ENCODE results near the gene GPR32. TPM values are rescaled to one million over a fixed set of nuclear protein-coding genes. Genes with fewer than 3 reads are reported as not detected.

GPR32 gene
- total RNA-seq, 2 experiments from 2014 or later = not detected

DNA sequence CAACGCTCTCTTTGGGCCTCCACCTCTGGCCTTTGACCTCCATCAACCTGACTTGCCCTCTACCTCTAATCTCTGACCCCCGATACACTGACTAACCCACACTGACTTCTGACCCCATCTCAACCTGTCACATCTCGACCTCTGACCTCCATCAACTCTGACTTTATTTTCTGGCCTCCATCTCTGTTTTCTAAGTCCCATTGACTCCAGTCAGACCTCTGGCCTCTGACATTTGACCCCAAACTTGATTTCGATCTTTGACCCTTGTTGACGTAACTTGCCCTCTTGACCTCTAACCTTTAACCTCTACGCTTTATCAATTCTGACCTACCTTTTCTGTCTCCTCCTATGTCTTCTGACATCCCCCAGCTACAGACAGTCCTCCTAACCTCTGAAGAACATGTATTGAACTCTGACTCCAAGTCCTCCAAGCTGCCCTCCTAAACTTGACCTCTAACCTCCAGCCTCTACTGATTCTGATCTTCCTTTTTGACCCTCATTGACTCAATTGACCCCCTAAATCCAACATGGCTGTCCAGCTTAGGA is 20.7 kb downstream of the GPR32 start:
- POLR2A ChIA-PET = interaction anchor here (5.0 kb wide), 1 partner anchor 13 kb away, joined by 29 read pairs; no protein-coding TSS in a partner anchor
- peaks cover 4% of the 10 kb centered on the region for H3K4me1 Mint-ChIP-seq (ENCODE audit: low read depth)
- H3K9me3 Mint-ChIP-seq (ENCODE audit: insufficient read depth) = no peaks in the 10 kb centered on the region
- no peak overlapping the region for H3K27ac Mint-ChIP-seq
- peaks cover 5% of the 10 kb centered on the region for H3K36me3 Mint-ChIP-seq (ENCODE audit: low read depth)
- no peaks in the 10 kb centered on the region for H3K27me3 Mint-ChIP-seq (ENCODE audit: low read depth)
- DNase-seq (no peak), ATAC-seq (no peak)
- CTCF ChIA-PET = no interaction called here
- no peak overlapping the region for H3K4me3 Mint-ChIP-seq

DNA sequence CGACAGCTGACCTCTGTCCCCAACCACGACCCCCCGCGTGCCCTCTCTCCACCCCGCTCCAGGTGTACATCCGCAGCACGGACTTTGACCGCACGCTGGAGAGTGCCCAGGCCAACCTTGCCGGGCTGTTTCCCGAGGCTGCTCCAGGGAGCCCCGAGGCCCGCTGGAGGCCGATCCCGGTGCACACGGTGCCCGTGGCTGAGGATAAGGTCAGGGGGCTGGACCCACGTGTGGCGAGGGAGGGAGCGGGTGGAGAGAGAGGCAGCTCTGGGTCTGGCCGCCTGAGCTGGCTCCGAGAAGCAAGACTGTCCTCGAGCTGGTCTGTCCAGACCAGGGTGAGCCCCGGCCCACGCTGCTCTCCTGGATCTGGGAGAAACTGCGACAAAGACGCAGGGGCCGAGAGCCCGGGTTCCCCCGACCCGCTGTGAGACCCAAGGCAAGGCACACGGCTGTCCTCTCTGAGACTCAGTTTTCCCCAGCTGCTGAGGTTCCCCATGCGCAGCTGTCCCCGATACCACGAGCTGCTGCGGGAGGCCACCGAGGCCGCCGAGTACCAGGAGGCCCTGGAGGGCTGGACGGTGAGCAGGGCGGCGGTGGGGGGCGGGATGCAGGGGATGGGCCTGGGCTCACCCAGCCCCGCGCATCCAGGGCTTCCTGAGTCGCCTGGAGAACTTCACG is 21.5 kb downstream of the GPR32 start:
- no peaks in the 10 kb centered on the region for H3K27me3 Mint-ChIP-seq (ENCODE audit: low read depth)
- no peak for DNase-seq
- no peaks in the 10 kb centered on the region for H3K9me3 Mint-ChIP-seq (ENCODE audit: insufficient read depth)
- no peak overlapping the region for H3K4me3 Mint-ChIP-seq
- H3K27ac Mint-ChIP-seq = no peak overlapping the region
- POLR2A ChIA-PET = interaction anchor here (5.0 kb wide), 1 partner anchor 13 kb away, joined by 29 read pairs; no protein-coding TSS in a partner anchor
- CTCF ChIA-PET = no interaction called here
- H3K36me3 Mint-ChIP-seq (ENCODE audit: low read depth) = peaks cover 5% of the 10 kb centered on the region
- no peak for ATAC-seq
- peaks cover 4% of the 10 kb centered on the region for H3K4me1 Mint-ChIP-seq (ENCODE audit: low read depth)

DNA sequence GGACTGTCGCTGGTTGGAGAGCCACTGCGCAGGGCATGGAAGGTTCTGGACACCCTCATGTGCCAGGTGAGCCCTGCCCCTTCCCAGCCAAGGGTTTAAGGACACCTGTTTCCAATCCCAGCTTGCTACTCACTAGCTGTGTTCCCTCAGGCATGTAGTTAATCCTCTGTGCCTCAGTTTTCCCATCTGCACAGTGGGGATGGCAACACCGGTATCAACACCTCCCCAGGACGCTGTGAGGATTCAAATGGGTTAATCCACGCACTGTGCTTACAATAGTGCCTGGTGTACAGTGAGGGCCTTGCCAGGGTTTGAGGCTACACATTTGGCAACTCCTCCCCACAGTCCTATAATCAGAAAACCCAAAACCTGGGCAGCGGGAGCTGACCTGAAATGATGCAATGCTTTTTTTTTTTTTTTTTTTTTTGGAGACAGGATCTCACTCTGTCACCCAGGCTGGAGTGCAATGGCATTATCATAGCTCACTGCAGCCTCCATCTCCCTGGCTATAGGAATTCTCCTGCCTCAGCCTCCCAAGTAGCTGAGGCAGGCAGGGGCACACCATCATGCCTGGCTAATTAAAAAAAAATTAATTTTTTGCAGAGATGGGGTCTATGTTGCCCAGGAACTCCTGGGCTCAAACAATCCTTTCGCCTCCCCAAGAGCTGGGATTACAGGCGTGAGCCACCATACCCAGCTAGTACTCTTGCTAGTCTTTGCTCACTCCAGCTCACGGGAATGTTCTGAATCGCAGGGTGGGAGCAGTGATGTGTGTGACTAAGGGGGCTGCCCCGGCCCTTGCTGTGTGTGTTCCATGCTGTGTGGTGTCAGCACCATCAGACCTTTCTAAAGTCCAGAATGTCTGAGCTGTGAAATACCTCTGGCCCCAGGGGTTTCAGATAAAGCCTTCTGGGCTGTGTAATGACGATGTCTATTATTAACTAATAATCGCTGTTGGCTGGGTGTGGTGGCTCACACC is 22.3 kb downstream of the GPR32 start:
- CTCF ChIA-PET = interaction anchor here (0.6 to 1.1 kb wide), 4 partner anchors 15 to 255 kb away, joined by 3 to 4 read pairs (median 3); no protein-coding TSS in a partner anchor
- Mint-ChIP-seq H3K36me3 (ENCODE audit: low read depth) (peaks cover 8% of the 10 kb centered on the region), H3K9me3 (ENCODE audit: insufficient read depth) (no peaks in the 10 kb centered on the region)

DNA sequence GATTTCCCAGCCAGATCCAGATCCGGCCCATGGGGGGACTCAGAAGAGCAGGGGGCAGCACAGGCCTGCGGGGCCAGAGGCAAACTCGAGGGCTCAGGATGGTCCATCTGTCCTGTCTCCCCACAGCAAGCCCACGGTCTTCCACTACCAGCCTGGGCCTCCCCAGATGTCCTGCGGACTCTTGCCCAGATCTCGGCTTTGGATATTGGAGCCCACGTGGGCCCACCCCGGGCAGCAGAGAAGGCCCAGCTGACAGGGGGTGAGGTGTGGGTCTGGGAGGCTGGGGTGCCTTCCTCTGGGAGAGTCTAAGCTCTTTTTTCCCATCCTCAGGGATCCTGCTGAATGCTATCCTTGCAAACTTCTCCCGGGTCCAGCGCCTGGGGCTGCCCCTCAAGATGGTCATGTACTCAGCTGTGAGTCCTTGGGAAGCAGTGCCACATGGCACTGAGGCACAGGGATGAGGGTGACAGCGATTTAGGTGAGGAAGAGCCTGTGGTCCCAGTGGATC is 23.3 kb downstream of the GPR32 start:
- CTCF ChIA-PET = interaction anchor here (0.9 to 1.1 kb wide), 2 partner anchors 69 to 256 kb away, joined by 3 to 4 read pairs; no protein-coding TSS in a partner anchor
- H3K27me3 Mint-ChIP-seq (ENCODE audit: low read depth) = no peaks in the 10 kb centered on the region
- POLR2A ChIA-PET = interaction anchor here (0.6 to 5.0 kb wide), 3 partner anchors 9 to 249 kb away, joined by 3 to 29 read pairs (median 3); no protein-coding TSS in a partner anchor
- H3K27ac Mint-ChIP-seq = no peak overlapping the region
- H3K9me3 Mint-ChIP-seq (ENCODE audit: insufficient read depth) = no peaks in the 10 kb centered on the region
- H3K4me3 Mint-ChIP-seq = no peak overlapping the region
- ATAC-seq (no peak), DNase-seq (no peak)
- H3K4me1 Mint-ChIP-seq (ENCODE audit: low read depth) = peaks cover 4% of the 10 kb centered on the region
- H3K36me3 Mint-ChIP-seq (ENCODE audit: low read depth) = peaks cover 12% of the 10 kb centered on the region

More for the DNA sequence above, 22.3 kb downstream of the GPR32 start:
- Mint-ChIP-seq H3K27ac (no peak overlapping the region), H3K4me1 (ENCODE audit: low read depth) (peaks cover 4% of the 10 kb centered on the region), H3K27me3 (ENCODE audit: low read depth) (no peaks in the 10 kb centered on the region), H3K4me3 (no peak overlapping the region)
- no peak for DNase-seq
- POLR2A ChIA-PET = interaction anchor here (5.0 kb wide), 1 partner anchor 12 kb away, joined by 29 read pairs; no protein-coding TSS in a partner anchor
- no peak for ATAC-seq

DNA sequence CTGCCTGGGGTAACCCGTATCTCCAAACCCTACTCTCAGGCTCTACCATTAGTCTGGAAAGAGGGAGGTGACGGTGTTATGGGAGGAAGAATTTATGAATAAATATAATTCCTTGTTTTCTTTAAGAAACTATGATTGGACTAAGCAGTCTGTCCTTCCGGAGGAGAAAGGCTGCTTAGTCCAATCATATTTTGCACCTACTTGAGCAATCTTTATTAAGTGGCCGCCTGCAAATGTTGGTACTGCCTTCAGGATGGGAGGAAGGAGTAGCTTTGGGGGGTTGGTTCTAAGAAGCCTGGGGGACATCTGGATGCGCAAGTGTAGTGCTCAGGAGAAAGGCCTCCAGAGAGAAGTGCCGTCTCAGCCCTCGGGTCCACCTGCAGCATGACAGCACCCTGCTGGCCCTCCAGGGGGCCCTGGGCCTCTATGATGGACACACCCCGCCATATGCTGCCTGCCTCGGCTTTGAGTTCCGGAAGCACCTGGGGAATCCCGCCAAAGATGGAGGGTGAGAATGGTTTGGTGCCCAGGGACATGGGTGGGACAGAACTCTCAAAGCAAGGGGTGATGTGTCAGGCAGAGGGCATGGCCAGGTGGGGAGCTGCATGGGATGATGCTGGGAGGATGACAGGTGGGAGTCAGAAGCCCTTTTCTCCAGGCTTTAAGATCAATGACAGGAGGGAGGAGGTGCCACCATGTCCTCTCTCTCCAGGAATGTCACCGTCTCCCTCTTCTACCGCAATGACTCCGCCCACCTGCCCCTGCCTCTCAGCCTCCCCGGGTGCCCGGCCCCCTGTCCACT is 24.0 kb downstream of the GPR32 start:
- peak; percentile 24 for ATAC-seq
- Mint-ChIP-seq H3K36me3 (ENCODE audit: low read depth) (peaks cover 12% of the 10 kb centered on the region), H3K27me3 (ENCODE audit: low read depth) (no peaks in the 10 kb centered on the region), H3K4me3 (no peak overlapping the region), H3K4me1 (ENCODE audit: low read depth) (peaks cover 4% of the 10 kb centered on the region), H3K27ac (no peak overlapping the region), H3K9me3 (ENCODE audit: insufficient read depth) (no peaks in the 10 kb centered on the region)
- ChIA-PET CTCF (interaction anchor here (0.7 kb wide), 1 partner anchor 128 kb away, joined by 3 read pairs; no protein-coding TSS in a partner anchor), POLR2A (interaction anchor here (0.6 to 5.0 kb wide), 3 partner anchors 8 to 250 kb away, joined by 3 to 29 read pairs (median 3); no protein-coding TSS in a partner anchor)
- DNase-seq = no peak

DNA sequence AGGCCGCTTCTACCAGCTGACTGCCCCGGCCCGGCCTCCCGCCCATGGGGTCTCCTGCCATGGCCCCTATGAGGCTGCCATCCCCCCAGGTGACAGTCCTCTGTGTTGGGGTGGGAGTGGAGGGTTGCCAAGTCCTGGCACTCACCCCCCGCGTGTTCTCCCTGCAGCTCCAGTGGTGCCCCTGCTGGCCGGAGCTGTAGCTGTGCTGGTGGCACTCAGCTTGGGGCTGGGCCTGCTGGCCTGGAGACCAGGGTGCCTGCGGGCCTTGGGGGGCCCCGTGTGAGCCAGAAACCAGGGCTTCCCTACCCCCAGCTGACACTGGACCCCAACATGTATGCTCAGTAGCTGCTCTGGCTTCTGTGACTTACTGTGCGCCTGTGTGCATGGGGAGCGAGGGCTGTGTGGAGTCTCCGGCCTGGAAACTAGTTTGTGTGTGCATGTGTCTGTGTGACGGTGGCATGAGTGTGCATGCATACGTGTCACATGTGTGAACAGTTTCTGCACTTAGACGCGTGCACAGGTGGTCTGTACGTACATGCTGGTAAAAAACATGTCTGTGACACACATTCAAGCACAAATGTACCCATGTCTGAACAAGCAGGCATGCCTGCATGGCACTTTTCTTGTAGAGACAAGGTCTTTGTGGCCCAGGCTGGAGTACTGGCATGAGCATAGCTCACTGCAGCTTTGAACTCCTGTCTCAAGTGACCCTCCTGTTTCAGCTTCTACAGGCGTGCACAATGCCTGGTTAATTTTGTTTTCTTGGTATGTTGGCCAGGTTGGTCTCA is 24.8 kb downstream of the GPR32 start:
- ATAC-seq (peak; percentile 20), DNase-seq (no peak)
- no peaks in the 10 kb centered on the region for H3K9me3 Mint-ChIP-seq (ENCODE audit: insufficient read depth)
- POLR2A ChIA-PET = interaction anchor here (0.7 to 5.0 kb wide), 2 partner anchors 9 to 373 kb away, joined by 3 to 29 read pairs; no protein-coding TSS in a partner anchor
- CTCF ChIA-PET = interaction anchor here (0.7 to 1.0 kb wide), 2 partner anchors 127 kb away, joined by 3 read pairs; no protein-coding TSS in a partner anchor
- H3K4me1 Mint-ChIP-seq (ENCODE audit: low read depth) = peaks cover 6% of the 10 kb centered on the region
- H3K27me3 Mint-ChIP-seq (ENCODE audit: low read depth) = no peaks in the 10 kb centered on the region
- H3K4me3 Mint-ChIP-seq = no peak overlapping the region
- peaks cover 14% of the 10 kb centered on the region for H3K36me3 Mint-ChIP-seq (ENCODE audit: low read depth)
- no peak overlapping the region for H3K27ac Mint-ChIP-seq

DNA sequence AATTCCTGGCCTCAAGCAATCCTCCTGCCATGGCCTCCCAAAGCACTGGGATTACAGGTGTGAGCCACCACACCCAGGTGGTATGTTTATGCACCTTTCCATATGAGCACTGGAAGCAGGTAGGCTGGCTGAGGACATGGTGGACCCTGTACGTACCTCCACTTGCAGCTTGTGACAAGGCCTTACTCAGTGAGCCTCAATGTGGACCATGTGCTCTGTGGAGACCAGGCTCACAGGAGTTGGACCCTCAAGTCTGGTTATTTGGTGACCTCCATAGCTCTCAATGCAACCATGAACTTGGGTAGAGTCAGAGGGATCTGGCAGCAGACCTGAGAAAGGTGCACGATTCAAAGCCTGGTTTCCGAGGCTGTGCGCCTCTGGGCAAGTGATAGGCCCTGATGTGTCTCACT is 25.4 kb downstream of the GPR32 start:
- H3K36me3 Mint-ChIP-seq (ENCODE audit: low read depth) = peaks cover 17% of the 10 kb centered on the region
- H3K27ac Mint-ChIP-seq = no peak overlapping the region
- peaks cover 9% of the 10 kb centered on the region for H3K4me1 Mint-ChIP-seq (ENCODE audit: low read depth)
- no peak overlapping the region for H3K4me3 Mint-ChIP-seq
- CTCF ChIA-PET = interaction anchor here (0.6 to 1.0 kb wide), 2 partner anchors 12 to 126 kb away, joined by 3 to 4 read pairs; no protein-coding TSS in a partner anchor
- no peaks in the 10 kb centered on the region for H3K27me3 Mint-ChIP-seq (ENCODE audit: low read depth)
- H3K9me3 Mint-ChIP-seq (ENCODE audit: insufficient read depth) = no peaks in the 10 kb centered on the region
- DNase-seq (no peak), ATAC-seq (no peak)
- POLR2A ChIA-PET = interaction anchor here (0.7 to 5.0 kb wide), 2 partner anchors 9 to 373 kb away, joined by 3 to 29 read pairs; no protein-coding TSS in a partner anchor

DNA sequence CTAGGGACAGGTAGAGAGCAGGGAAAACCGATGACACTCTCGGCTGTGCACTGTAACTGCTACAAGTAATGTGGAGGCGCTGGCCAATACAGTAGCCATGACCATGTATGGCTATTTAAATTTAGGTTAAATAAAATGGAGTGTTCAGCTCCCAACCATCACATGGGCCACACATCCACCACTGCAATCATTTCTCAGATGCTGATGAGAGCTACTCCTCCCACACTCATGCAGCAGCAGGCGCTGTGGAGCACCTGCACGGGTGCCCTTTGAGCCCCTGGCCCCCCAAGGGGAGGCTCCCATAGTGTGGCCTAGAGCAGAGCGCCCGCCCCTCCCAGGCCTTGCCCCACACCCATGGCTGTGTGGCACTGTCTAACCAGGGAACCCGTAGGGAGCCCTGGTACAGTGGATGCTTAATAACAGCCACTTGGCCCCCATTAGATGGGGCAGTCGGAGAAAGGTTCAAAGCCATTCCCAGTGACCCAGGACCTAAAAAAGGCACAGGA is 25.9 kb downstream of the GPR32 start:
- ATAC-seq = no peak
- Mint-ChIP-seq H3K27ac (no peak overlapping the region), H3K4me1 (ENCODE audit: low read depth) (peaks cover 14% of the 10 kb centered on the region), H3K4me3 (no peak overlapping the region), H3K36me3 (ENCODE audit: low read depth) (peaks cover 22% of the 10 kb centered on the region), H3K9me3 (ENCODE audit: insufficient read depth) (no peaks in the 10 kb centered on the region), H3K27me3 (ENCODE audit: low read depth) (no peaks in the 10 kb centered on the region)
- POLR2A ChIA-PET = interaction anchor here (5.0 kb wide), 1 partner anchor 8 kb away, joined by 29 read pairs; no protein-coding TSS in a partner anchor
- CTCF ChIA-PET = interaction anchor here (0.6 to 1.0 kb wide), 2 partner anchors 12 to 126 kb away, joined by 3 to 4 read pairs; no protein-coding TSS in a partner anchor
- no peak for DNase-seq

DNA sequence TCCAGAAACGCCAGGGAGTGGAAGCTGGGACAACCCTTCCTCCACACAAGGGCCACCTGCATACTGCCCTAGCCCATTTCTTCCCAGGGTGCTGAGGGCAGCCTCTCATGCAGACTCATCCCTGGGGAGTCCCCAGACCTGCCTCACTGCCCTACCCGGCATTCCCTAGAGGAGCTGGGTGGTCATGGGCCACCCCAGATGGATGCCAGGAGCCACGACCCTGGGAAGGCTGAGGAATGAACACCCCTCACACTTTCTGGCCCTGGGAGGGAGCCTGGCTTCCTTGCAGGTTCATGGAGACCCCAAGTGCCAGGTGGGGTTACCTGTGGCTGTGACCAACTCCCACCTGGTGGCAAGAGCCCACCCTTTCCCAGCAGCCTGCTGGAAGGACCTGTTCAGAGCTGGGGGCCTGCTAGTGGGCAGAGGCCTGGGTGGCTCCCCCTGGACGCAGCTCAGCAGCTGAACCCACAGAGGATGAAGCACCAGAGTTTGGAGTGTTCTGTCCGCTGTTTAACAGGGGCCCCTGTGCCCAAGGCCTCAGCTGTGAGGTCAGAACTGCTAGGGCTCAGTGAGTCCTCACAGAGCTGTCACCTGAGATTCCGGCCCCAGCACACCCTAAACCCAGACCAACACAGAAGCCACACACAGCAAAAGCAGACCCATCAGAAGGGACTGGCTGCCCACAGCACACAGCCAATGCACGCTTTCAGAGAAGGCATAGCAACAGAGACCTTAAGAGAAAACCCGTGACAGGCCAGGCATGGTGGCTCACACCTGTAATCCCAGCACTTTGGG is 26.6 kb downstream of the GPR32 start:
- Mint-ChIP-seq H3K4me3 (no peak overlapping the region), H3K9me3 (ENCODE audit: insufficient read depth) (no peaks in the 10 kb centered on the region), H3K4me1 (ENCODE audit: low read depth) (peaks cover 17% of the 10 kb centered on the region), H3K27ac (no peak overlapping the region), H3K36me3 (ENCODE audit: low read depth) (peaks cover 25% of the 10 kb centered on the region), H3K27me3 (ENCODE audit: low read depth) (no peaks in the 10 kb centered on the region)
- ATAC-seq (no peak), DNase-seq (no peak)
- ChIA-PET CTCF (no interaction called here), POLR2A (no interaction called here)
